GM18511 (cell line): ENCODE results near the gene XKR7.

Source experiments
- ATAC-seq: cut with Tn5 transposase; IDR thresholded peaks from one replicate; pipeline ENCODE4 v1.9.1; 2021; ENCODE audit warnings: mild to moderate bottlenecking, moderate library complexity; ENCODE audit not compliant: unreplicated experiment

The XKR7 gene

GRCh38 chr20:32037929-32038328 lies 70.0 kb downstream of the XKR7 start:
- ATAC-seq: no peak

- peak; percentile 85 for ATAC-seq
These were observed 72.4 kb downstream of the XKR7 start for GRCh38 chr20:32040142-32040953.

- no peak for ATAC-seq
These were observed 78.0 kb downstream of the XKR7 start for GRCh38 chr20:32045999-32046398.

GRCh38 chr20:32050324-32050841 lies 82.4 kb downstream of the XKR7 start:
- no peak for ATAC-seq

- ATAC-seq: no peak
These were observed 83.1 kb downstream of the XKR7 start for GRCh38 chr20:32050851-32051556.

GRCh38 chr20:32051720-32052089 lies 83.8 kb downstream of the XKR7 start:
- no peak for ATAC-seq

GRCh38 chr20:32052090-32052777 lies 84.3 kb downstream of the XKR7 start, which contains the start of gene HCK:
TSS of gene HCK (plus strand) at chr20:32052242.
- ATAC-seq: peak; percentile 70

GRCh38 chr20:32052778-32053362 lies 84.9 kb downstream of the XKR7 start:
- peak; percentile 71 for ATAC-seq
